Stimulated activated CD4-positive, alpha-beta T cell treated with anti-CD3 and anti-CD28 coated beads, Interleukin-2, amount 100 ng/mL, for 48 hours (primary cell): ENCODE measurements around the gene CLK2.
"Not testable (repeated sequence)": the region's sequence is repeated elsewhere in the genome, so short reads cannot be mapped to it uniquely, and the experiment has no call there.

ENCODE experiments used
- DNase-seq, 2 donors: peaks; one replicate each; pipeline ENCODE4 v3.0.0-alpha.2; 2020

CLK2 gene

GRCh38 chr1:155261852-155262673, 11.2 kb downstream of the CLK2 start, which contains the start of gene SCAMP3:
TSS of gene SCAMP3 (minus strand) at chr1:155262360. CDS start at chr1:155262151, 209 bp downstream.
- peak; percentile 76 to 79 for DNase-seq

- DNase-seq = no peak
Measured at GRCh38 chr1:155261493-155261851, 11.8 kb downstream of the CLK2 start.

GRCh38 chr1:155260276-155260675, 13.0 kb downstream of the CLK2 start:
- DNase-seq = no peak

GRCh38 chr1:155256058-155256852, 17.0 kb downstream of the CLK2 start:
- no peak for DNase-seq

- DNase-seq = peak; percentile 70 to 77
Measured at GRCh38 chr1:155255243-155256007, 17.9 kb downstream of the CLK2 start, which contains the start of gene ENTREP3. TSS of gene ENTREP3 (minus strand) at chr1:155255483. CDS start at chr1:155254877, 606 bp downstream.

GRCh38 chr1:155254714-155255242, 18.5 kb downstream of the CLK2 start:
- DNase-seq = no peak

GRCh38 chr1:155254228-155254713, 19.0 kb downstream of the CLK2 start:
- DNase-seq = no peak

GRCh38 chr1:155253797-155254196, 19.5 kb downstream of the CLK2 start:
- no peak for DNase-seq

- no peak for DNase-seq
Measured at GRCh38 chr1:155253208-155253607, 20.1 kb downstream of the CLK2 start.

- no peak for DNase-seq
Measured at GRCh38 chr1:155251566-155251965, 21.7 kb downstream of the CLK2 start.

- DNase-seq = peak; percentile 97 to 98
Measured at GRCh38 chr1:155250633-155251449, 22.5 kb downstream of the CLK2 start.

GRCh38 chr1:155250246-155250632, 23.1 kb downstream of the CLK2 start:
- no peak for DNase-seq

- no peak for DNase-seq
Measured at GRCh38 chr1:155247667-155248553, 25.4 kb downstream of the CLK2 start.

GRCh38 chr1:155246796-155247195, 26.5 kb downstream of the CLK2 start:
- DNase-seq = not testable (repeated sequence)

GRCh38 chr1:155245163-155245524, 28.2 kb downstream of the CLK2 start:
- no peak for DNase-seq

- peak; percentile 84 to 87 for DNase-seq
Measured at GRCh38 chr1:155244368-155245162, 28.7 kb downstream of the CLK2 start.

- no peak for DNase-seq
Measured at GRCh38 chr1:155242805-155243358, 30.4 kb downstream of the CLK2 start.

- no peak for DNase-seq
Measured at GRCh38 chr1:155241841-155242264, 31.5 kb downstream of the CLK2 start.

GRCh38 chr1:155241069-155241679, 32.1 kb downstream of the CLK2 start:
- peak in 1 of 2 donors; percentile 52 for DNase-seq
